Measurements from ENCODE around the gene LCLAT1. TPM values are rescaled to one million over a fixed set of nuclear protein-coding genes. Genes with fewer than 3 reads are reported as not detected.

LCLAT1 gene
- total RNA-seq, 4 donors from 2014 or later, result 0.88 to 116 (median 33.3) TPM

DNA sequence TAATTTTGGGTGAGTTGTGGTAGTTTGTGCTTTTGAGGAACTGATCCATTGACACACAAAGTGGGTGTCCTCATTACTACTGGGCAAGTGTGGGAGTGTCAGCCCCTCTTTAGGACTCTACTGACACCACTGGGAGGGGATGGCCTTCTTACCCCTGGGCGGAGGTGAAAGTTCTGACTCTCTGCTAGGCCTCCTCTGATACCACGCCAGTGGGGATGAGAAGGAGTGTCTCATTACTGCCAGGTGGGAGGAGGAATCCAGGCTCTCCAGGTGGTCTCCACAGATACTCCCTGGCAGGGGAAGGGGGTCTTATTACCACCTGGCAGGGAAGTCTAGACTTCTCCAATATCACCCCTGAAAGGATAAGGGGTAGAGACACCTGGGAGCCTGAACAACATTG lies 9.1 kb downstream of the LCLAT1 start:
- no peak for DNase-seq
- Histone ChIP-seq H3K4me1 (no peaks in the 10 kb centered on the region), H3K36me3 (no peaks in the 10 kb centered on the region), H3K27me3 (no peaks in the 10 kb centered on the region), H3K9me3 (no peaks in the 10 kb centered on the region), H3K4me3 (no peak overlapping the region), H3K27ac (no peak overlapping the region)
- TF ChIP-seq POLR2A (IDR thresholded peaks at IDR 0.05), result no peak
- TF ChIP-seq, protein P1, sequence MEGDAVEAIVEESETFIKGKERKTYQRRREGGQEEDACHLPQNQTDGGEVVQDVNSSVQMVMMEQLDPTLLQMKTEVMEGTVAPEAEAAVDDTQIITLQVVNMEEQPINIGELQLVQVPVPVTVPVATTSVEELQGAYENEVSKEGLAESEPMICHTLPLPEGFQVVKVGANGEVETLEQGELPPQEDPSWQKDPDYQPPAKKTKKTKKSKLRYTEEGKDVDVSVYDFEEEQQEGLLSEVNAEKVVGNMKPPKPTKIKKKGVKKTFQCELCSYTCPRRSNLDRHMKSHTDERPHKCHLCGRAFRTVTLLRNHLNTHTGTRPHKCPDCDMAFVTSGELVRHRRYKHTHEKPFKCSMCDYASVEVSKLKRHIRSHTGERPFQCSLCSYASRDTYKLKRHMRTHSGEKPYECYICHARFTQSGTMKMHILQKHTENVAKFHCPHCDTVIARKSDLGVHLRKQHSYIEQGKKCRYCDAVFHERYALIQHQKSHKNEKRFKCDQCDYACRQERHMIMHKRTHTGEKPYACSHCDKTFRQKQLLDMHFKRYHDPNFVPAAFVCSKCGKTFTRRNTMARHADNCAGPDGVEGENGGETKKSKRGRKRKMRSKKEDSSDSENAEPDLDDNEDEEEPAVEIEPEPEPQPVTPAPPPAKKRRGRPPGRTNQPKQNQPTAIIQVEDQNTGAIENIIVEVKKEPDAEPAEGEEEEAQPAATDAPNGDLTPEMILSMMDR (IDR thresholded peaks at IDR 0.05), result no peak
- intact Hi-C loops (cut with DNase I; ENCODE audit: low total_unique reads), result no loop called here

DNA sequence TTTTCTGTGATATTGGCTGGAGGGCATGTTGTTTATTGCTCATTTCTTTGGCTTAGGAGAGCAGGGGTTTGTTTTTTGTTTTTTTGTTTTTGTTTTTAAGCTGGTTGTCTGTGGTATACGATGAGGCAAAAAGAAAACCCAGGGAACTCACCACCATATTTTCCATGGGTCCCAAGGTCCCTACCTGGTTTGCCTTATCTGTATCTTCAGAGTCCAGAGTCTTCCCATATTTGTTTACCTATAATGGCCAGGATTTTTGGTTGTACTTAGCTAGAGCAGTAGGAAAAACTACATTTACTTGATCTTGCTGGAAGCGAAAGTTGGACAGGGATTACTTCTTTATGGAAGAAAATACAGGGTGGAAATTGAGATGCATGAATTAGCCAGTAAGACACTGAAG lies 9.5 kb downstream of the LCLAT1 start:
- H3K27me3 ChIP-seq, result no peaks in the 10 kb centered on the region
- TF ChIP-seq, protein P1 (IDR thresholded peaks at IDR 0.05), result no peak
- TF ChIP-seq POLR2A (IDR thresholded peaks at IDR 0.05), result no peak
- intact Hi-C loops (cut with DNase I; ENCODE audit: low total_unique reads), result no loop called here
- H3K9me3 ChIP-seq, result no peaks in the 10 kb centered on the region
- no peaks in the 10 kb centered on the region for H3K36me3 ChIP-seq
- H3K27ac ChIP-seq, result no peak overlapping the region
- DNase-seq, result no peak
- H3K4me1 ChIP-seq, result no peaks in the 10 kb centered on the region
- no peak overlapping the region for H3K4me3 ChIP-seq

DNA sequence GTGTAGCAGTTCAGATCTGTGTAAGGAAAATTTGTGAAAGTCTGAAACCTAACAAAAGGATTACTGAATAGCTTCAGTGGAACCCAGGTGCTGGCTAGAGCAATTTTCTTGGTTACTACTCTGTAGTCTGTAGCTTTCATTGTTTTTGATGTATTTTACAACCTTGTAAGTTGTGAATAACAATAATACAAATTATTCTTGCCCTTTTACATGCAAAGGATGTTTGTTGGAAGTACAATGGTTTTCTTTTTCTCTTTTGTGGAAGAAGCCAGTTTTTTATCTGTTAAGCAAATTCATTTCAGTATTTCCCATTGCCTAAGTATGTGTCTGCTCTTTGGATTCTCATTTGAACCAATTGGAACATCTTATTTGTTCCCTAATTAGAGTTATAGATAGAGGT lies 10.2 kb downstream of the LCLAT1 start:
- no peak for DNase-seq
- intact Hi-C loops (cut with DNase I; ENCODE audit: low total_unique reads), result no loop called here
- H3K4me3 ChIP-seq, result no peak overlapping the region
- H3K27ac ChIP-seq, result no peak overlapping the region
- no peaks in the 10 kb centered on the region for H3K9me3 ChIP-seq
- H3K36me3 ChIP-seq, result no peaks in the 10 kb centered on the region
- H3K27me3 ChIP-seq, result no peaks in the 10 kb centered on the region
- no peak for TF ChIP-seq POLR2A (IDR thresholded peaks at IDR 0.05)
- TF ChIP-seq, protein P1 (IDR thresholded peaks at IDR 0.05), result no peak
- no peaks in the 10 kb centered on the region for H3K4me1 ChIP-seq

DNA sequence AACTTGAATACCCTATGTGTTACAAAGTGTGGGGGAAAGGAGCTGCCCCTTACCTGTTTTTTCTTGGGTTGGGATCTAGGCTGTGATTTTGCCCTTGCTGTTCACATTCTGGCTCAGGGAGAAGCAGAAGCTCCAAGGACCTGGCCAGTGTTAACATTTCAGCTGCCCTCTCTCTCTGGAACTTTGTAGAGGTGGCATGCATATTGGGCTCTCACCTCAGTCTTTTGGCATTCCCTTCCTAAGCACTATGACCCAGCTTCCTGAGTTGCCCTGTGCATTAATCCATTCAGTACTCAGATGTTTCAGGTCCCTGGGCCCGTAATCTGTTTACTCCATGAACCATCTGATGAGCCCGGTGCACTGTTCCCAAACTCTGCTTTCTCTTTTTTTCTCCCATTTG lies 12.1 kb downstream of the LCLAT1 start:
- no peak for TF ChIP-seq POLR2A (IDR thresholded peaks at IDR 0.05)
- TF ChIP-seq, protein P1 (IDR thresholded peaks at IDR 0.05), result no peak
- H3K36me3 ChIP-seq, result no peaks in the 10 kb centered on the region
- no peaks in the 10 kb centered on the region for H3K9me3 ChIP-seq
- no peak overlapping the region for H3K4me3 ChIP-seq
- H3K27ac ChIP-seq, result no peak overlapping the region
- H3K27me3 ChIP-seq, result no peaks in the 10 kb centered on the region
- DNase-seq, result no peak
- no peaks in the 10 kb centered on the region for H3K4me1 ChIP-seq
- intact Hi-C loops (cut with DNase I; ENCODE audit: low total_unique reads), result no loop called here

DNA sequence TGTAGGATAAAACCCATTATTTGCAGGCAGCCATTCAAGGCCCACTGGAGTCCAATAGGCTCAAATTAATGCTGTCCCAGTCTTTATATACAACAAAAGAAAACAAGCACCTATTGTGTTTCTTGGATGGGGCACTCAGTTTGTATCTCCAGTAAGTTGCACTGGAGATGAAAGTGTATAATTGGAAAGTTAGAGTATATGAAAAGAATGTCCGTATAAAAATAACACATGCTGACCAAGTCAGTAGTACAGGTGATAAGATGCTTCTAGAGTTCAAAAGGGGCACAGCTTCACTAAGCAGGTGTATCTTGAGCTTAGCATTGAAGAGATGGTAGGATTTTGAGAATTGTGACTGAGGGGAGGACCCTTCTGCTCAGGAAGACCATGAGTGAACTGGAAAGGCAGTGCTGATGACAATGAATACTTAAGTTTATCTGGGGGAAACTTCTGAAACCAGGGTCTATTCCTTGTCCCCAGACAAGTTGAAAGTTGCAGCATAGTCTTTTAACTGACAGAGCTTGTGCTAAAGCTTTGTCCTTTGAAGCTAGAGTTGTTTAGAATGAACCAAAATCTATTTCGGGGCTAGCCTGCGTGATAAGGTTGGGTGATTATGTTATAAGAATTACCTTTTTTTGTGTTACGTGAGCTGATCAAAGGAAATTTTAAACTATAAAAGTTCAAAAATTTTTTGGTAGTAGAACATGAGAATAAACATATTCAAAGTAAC lies 15.2 kb downstream of the LCLAT1 start:
- DNase-seq, result no peak
- intact Hi-C loops (cut with DNase I; ENCODE audit: low total_unique reads), result no loop called here
- H3K27ac ChIP-seq, result no peak overlapping the region

More for the DNA sequence above, 15.2 kb downstream of the LCLAT1 start:
- Histone ChIP-seq H3K9me3 (no peaks in the 10 kb centered on the region), H3K36me3 (no peaks in the 10 kb centered on the region), H3K4me1 (no peaks in the 10 kb centered on the region), H3K4me3 (no peak overlapping the region), H3K27me3 (no peaks in the 10 kb centered on the region)
- TF ChIP-seq, protein P1 (IDR thresholded peaks at IDR 0.05), result no peak
- no peak for TF ChIP-seq POLR2A (IDR thresholded peaks at IDR 0.05)

All from uterus (tissue), 4 donors.